GM23338 (cell line): Measurements from ENCODE around the gene PPP1R9B. TPM values are rescaled to one million over a fixed set of nuclear protein-coding genes. Genes with fewer than 3 reads are reported as not detected.

ENCODE experiments used
- ATAC-seq: fragments of 200-7000 bp; cut with Tn5 transposase; 3 replicates; pipeline ENCODE4 v1.9.1; 2020
- DNase-seq: peaks from one replicate; pipeline ENCODE4 v3.0.0-alpha.2; 2015; ENCODE audit warnings: low spot score
- H2AFZ ChIP-seq: fragments of 200-600 bp; sonication (generic); 2 replicates; pipeline ENCODE4 v1.8.0; 2016; ENCODE audit warnings: antibody characterized with exemption, mild to moderate bottlenecking, moderate library complexity
- H3F3A ChIP-seq: fragments of 200-600 bp; sonication (generic); replicated peaks from 2 replicates; pipeline ENCODE4 v1.8.0; 2017; ENCODE audit warnings: antibody characterized with exemption, mixed run types, low read depth
- H3K27ac ChIP-seq: fragments of 200-600 bp; sonication (generic); 2 replicates; pipeline ENCODE4 v1.6.1; 2016; ENCODE audit warnings: low read depth
- H3K27me3 ChIP-seq: fragments of 200-600 bp; sonication (generic); 2 replicates; pipeline ENCODE4 v1.8.0; 2016; ENCODE audit warnings: mild to moderate bottlenecking, mixed run types, moderate library complexity; ENCODE audit not compliant: insufficient read depth
- H3K36me3 ChIP-seq: fragments of 200-600 bp; sonication (generic); 2 replicates; pipeline ENCODE4 v1.8.0; 2016; ENCODE audit warnings: mild to moderate bottlenecking; ENCODE audit not compliant: insufficient read depth
- H3K4me1 ChIP-seq: fragments of 200-600 bp; sonication (generic); 2 replicates; pipeline ENCODE4 v1.8.0; 2016; ENCODE audit warnings: mild to moderate bottlenecking, moderate library complexity; ENCODE audit not compliant: insufficient read depth
- H3K4me2 ChIP-seq: fragments of 200-600 bp; sonication (generic); 2 replicates; pipeline ENCODE4 v1.7.1; 2017; ENCODE audit warnings: mixed run types
- H3K4me3 ChIP-seq: fragments of 200-600 bp; sonication (generic); 2 replicates; pipeline ENCODE4 v1.6.1; 2016; ENCODE audit warnings: mixed run types
- H3K79me2 ChIP-seq: fragments of 200-600 bp; sonication (generic); replicated peaks from 2 replicates; pipeline ENCODE4 v1.8.0; 2017; ENCODE audit warnings: mild to moderate bottlenecking; ENCODE audit not compliant: insufficient read depth
- H3K9me2 ChIP-seq: fragments of 200-600 bp; sonication (generic); 2 replicates; pipeline ENCODE4 v1.8.0; 2017; ENCODE audit not compliant: insufficient read depth
- H4K20me1 ChIP-seq: fragments of 200-600 bp; sonication (generic); replicated peaks from 2 replicates; pipeline ENCODE4 v1.8.0; 2017; ENCODE audit warnings: mild to moderate bottlenecking; ENCODE audit not compliant: insufficient read depth
- H3K27ac Mint-ChIP-seq: 2 replicates; pipeline ENCODE4 v1.8.0; 2020; ENCODE audit warnings: inconsistent platforms, mild to moderate bottlenecking, moderate library complexity, mixed read lengths
- H3K27me3 Mint-ChIP-seq: 3 replicates; pipeline ENCODE4 v1.8.0; 2022; ENCODE audit warnings: low read depth, mild to moderate bottlenecking, moderate library complexity, mixed read lengths, inconsistent platforms; ENCODE audit not compliant: insufficient read depth, poor library complexity
- H3K36me3 Mint-ChIP-seq: 3 replicates; pipeline ENCODE4 v1.8.0; 2021; ENCODE audit warnings: low read depth, mild to moderate bottlenecking, inconsistent platforms, moderate library complexity, mixed read lengths
- H3K4me1 Mint-ChIP-seq: 3 replicates; pipeline ENCODE4 v1.8.0; 2020; ENCODE audit warnings: mild to moderate bottlenecking, inconsistent platforms, mixed read lengths
- H3K4me3 Mint-ChIP-seq: 3 replicates; pipeline ENCODE4 v1.8.0; 2021; ENCODE audit warnings: moderate library complexity, mild to moderate bottlenecking, inconsistent platforms, mixed read lengths
- H3K9me3 Mint-ChIP-seq: 3 replicates; pipeline ENCODE4 v1.8.0; 2020; ENCODE audit warnings: moderate library complexity, mild to moderate bottlenecking, inconsistent platforms, mixed read lengths
- EZH2phosphoT487 ChIP-seq: fragments of 200-600 bp; sonication (generic); IDR thresholded peaks from one replicate; pipeline ENCODE4 v1.8.1; 2018; ENCODE audit warnings: antibody characterized with exemption; ENCODE audit not compliant: unreplicated experiment
- JUNB ChIP-seq: IDR thresholded peaks from one replicate; pipeline ENCODE4 v1.6.1; 2016; ENCODE audit warnings: antibody characterized with exemption; ENCODE audit not compliant: unreplicated experiment
- NANOG ChIP-seq: IDR thresholded peaks from 2 replicates; pipeline ENCODE4 v1.6.1; 2016; ENCODE audit warnings: antibody characterized with exemption, borderline replicate concordance
- POLR2AphosphoS5 ChIP-seq: IDR thresholded peaks from 2 replicates; pipeline ENCODE4 v1.6.1; 2016; ENCODE audit warnings: antibody characterized with exemption, low read depth
- STAT1 ChIP-seq: IDR thresholded peaks from one replicate; pipeline ENCODE4 v1.6.1; 2016; ENCODE audit warnings: antibody characterized with exemption; ENCODE audit not compliant: unreplicated experiment
- ZNF114 ChIP-seq: fragments of 250-450 bp; sonication (Bioruptor Pico); IDR thresholded peaks from 2 replicates; pipeline ENCODE4 v1.5.0; 2020; ENCODE audit warnings: mild to moderate bottlenecking, moderate library complexity
- polyA plus RNA-seq: library from polyadenylated mRNA; unstranded; fragments of >200 nt; fragmentation: Nextera tagmentation; extraction: Ambion mirVana; gene quantifications from 2 replicates; pipeline ENCODE4 v1.2.1, GENCODE V29; 2016
- total RNA-seq: library from RNA; depleted of rRNA; stranded (reverse); fragments of >200 nt; shearing (Covaris generic); gene quantifications from 2 replicates; pipeline ENCODE4 v1.2.3, GENCODE V29; 2014
- TF ChIP-seq, protein P1 (sequence below): fragments of 250-450 bp; sonication (Bioruptor Pico); IDR thresholded peaks from 2 replicates; pipeline ENCODE4 v1.5.0; 2020; ENCODE audit warnings: mild to moderate bottlenecking, moderate library complexity
- TF ChIP-seq, protein P2 (sequence below): IDR thresholded peaks from one replicate; pipeline ENCODE4 v1.6.1; 2018; ENCODE audit warnings: antibody characterized with exemption; ENCODE audit not compliant: unreplicated experiment
- TF ChIP-seq, protein P3 (sequence below), 2 experiments: fragments of 200-600 bp in 1 of 2; sonication (generic) in 1 of 2; conservative IDR thresholded peaks; 2 replicates each; pipeline versions ENCODE4 v1.5.1 to v1.6.1; 2016 to 2017; ENCODE audit warnings: antibody characterized with exemption in 2 of 2, low read depth in 2 of 2, mild to moderate bottlenecking in 2 of 2, moderate library complexity in 1 of 2
- TF ChIP-seq, protein P4 (sequence below): IDR thresholded peaks from 2 replicates; pipeline ENCODE4 v1.6.1; 2016; ENCODE audit warnings: antibody characterized with exemption

The PPP1R9B gene
- total and polyA plus RNA-seq, 2 experiments from 2014 or later: 2.1 to 10.5 TPM

DNA sequence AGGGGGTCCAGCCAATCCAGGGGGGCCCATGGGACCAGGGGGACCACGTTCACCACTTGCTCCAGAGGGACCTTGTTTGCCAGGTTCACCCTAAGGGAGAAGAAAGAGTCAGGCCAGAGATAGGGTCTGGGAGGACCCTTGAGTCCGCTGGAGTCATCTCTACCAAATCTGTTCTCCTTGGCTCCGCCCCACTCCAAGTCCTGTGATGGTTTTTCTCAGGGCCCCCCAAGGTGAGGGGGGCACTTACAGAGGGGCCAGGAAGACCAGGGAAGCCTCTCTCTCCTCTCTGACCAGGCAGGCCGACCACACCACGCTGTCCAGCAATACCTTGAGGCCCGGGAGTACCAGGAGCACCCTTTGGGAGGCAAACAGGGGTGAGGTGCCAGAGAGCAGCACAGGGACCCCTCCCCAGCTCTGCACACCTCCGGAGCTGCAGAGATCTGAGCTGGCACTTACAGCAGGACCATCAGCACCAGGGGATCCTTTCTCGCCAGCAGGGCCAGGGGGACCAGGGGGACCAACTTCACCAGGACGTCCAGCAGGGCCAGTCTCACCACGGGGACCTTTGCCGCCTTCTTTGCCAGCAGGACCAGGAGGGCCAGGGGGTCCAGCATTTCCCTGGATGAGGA is 38.6 kb upstream of the PPP1R9B start (continued):
- TF ChIP-seq, protein P1, sequence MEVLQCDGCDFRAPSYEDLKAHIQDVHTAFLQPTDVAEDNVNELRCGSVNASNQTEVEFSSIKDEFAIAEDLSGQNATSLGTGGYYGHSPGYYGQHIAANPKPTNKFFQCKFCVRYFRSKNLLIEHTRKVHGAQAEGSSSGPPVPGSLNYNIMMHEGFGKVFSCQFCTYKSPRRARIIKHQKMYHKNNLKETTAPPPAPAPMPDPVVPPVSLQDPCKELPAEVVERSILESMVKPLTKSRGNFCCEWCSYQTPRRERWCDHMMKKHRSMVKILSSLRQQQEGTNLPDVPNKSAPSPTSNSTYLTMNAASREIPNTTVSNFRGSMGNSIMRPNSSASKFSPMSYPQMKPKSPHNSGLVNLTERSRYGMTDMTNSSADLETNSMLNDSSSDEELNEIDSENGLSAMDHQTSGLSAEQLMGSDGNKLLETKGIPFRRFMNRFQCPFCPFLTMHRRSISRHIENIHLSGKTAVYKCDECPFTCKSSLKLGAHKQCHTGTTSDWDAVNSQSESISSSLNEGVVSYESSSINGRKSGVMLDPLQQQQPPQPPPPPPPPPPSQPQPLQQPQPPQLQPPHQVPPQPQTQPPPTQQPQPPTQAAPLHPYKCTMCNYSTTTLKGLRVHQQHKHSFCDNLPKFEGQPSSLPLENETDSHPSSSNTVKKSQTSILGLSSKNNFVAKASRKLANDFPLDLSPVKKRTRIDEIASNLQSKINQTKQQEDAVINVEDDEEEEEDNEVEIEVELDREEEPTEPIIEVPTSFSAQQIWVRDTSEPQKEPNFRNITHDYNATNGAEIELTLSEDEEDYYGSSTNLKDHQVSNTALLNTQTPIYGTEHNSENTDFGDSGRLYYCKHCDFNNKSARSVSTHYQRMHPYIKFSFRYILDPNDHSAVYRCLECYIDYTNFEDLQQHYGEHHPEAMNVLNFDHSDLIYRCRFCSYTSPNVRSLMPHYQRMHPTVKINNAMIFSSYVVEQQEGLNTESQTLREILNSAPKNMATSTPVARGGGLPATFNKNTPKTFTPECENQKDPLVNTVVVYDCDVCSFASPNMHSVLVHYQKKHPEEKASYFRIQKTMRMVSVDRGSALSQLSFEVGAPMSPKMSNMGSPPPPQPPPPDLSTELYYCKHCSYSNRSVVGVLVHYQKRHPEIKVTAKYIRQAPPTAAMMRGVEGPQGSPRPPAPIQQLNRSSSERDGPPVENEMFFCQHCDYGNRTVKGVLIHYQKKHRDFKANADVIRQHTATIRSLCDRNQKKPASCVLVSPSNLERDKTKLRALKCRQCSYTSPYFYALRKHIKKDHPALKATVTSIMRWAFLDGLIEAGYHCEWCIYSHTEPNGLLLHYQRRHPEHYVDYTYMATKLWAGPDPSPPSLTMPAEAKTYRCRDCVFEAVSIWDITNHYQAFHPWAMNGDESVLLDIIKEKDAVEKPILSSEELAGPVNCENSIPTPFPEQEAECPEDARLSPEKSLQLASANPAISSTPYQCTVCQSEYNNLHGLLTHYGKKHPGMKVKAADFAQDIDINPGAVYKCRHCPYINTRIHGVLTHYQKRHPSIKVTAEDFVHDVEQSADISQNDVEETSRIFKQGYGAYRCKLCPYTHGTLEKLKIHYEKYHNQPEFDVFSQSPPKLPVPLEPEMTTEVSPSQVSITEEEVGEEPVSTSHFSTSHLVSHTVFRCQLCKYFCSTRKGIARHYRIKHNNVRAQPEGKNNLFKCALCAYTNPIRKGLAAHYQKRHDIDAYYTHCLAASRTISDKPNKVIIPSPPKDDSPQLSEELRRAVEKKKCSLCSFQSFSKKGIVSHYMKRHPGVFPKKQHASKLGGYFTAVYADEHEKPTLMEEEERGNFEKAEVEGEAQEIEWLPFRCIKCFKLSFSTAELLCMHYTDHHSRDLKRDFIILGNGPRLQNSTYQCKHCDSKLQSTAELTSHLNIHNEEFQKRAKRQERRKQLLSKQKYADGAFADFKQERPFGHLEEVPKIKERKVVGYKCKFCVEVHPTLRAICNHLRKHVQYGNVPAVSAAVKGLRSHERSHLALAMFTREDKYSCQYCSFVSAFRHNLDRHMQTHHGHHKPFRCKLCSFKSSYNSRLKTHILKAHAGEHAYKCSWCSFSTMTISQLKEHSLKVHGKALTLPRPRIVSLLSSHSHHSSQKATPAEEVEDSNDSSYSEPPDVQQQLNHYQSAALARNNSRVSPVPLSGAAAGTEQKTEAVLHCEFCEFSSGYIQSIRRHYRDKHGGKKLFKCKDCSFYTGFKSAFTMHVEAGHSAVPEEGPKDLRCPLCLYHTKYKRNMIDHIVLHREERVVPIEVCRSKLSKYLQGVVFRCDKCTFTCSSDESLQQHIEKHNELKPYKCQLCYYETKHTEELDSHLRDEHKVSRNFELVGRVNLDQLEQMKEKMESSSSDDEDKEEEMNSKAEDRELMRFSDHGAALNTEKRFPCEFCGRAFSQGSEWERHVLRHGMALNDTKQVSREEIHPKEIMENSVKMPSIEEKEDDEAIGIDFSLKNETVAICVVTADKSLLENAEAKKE (CRISPR knock-in tag): no peak
- TF ChIP-seq JUNB: no peak
- no peak for TF ChIP-seq NANOG
- no peak for TF ChIP-seq STAT1

DNA sequence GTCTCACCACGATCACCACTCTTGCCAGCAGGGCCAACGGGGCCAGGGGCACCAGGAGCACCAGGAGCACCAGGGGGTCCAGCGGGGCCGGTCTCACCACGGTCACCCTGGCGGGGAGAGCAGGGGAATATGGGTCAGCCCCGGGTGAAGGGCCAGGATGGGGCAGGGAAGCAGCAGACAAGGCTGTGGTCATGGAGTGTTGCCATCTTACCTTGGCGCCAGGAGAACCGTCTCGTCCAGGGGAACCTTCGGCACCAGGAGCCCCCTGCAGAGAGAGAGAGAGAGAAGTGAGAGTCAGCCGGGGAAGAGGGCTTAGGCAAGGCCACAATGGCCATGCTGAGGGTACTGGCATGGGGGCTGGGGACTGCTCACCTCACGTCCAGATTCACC is 38.0 kb upstream of the PPP1R9B start:
- H3K79me2 ChIP-seq: no peaks in the 10 kb centered on the region
- no peaks in the 10 kb centered on the region for H3K36me3 ChIP-seq
- H3K4me3 ChIP-seq: no peak overlapping the region
- H3K27ac Mint-ChIP-seq: no peak overlapping the region
- H3K4me1 Mint-ChIP-seq: peaks cover 17% of the 10 kb centered on the region
- peaks cover 15% of the 10 kb centered on the region for H3K4me1 ChIP-seq
- no peaks in the 10 kb centered on the region for H3F3A ChIP-seq
- DNase-seq (no peak), ATAC-seq (no peak)
- H3K9me2 ChIP-seq: no peaks in the 10 kb centered on the region
- H3K4me2 ChIP-seq: no peak overlapping the region
- no peak overlapping the region for H3K4me3 Mint-ChIP-seq
- no peak overlapping the region for H2AFZ ChIP-seq
- H3K36me3 Mint-ChIP-seq: peaks cover 26% of the 10 kb centered on the region
- H4K20me1 ChIP-seq: no peaks in the 10 kb centered on the region
- no peak overlapping the region for H3K27ac ChIP-seq
- no peaks in the 10 kb centered on the region for H3K27me3 ChIP-seq
- peaks cover 11% of the 10 kb centered on the region for H3K27me3 Mint-ChIP-seq
- no peaks in the 10 kb centered on the region for H3K9me3 Mint-ChIP-seq
- TF ChIP-seq, protein P2, sequence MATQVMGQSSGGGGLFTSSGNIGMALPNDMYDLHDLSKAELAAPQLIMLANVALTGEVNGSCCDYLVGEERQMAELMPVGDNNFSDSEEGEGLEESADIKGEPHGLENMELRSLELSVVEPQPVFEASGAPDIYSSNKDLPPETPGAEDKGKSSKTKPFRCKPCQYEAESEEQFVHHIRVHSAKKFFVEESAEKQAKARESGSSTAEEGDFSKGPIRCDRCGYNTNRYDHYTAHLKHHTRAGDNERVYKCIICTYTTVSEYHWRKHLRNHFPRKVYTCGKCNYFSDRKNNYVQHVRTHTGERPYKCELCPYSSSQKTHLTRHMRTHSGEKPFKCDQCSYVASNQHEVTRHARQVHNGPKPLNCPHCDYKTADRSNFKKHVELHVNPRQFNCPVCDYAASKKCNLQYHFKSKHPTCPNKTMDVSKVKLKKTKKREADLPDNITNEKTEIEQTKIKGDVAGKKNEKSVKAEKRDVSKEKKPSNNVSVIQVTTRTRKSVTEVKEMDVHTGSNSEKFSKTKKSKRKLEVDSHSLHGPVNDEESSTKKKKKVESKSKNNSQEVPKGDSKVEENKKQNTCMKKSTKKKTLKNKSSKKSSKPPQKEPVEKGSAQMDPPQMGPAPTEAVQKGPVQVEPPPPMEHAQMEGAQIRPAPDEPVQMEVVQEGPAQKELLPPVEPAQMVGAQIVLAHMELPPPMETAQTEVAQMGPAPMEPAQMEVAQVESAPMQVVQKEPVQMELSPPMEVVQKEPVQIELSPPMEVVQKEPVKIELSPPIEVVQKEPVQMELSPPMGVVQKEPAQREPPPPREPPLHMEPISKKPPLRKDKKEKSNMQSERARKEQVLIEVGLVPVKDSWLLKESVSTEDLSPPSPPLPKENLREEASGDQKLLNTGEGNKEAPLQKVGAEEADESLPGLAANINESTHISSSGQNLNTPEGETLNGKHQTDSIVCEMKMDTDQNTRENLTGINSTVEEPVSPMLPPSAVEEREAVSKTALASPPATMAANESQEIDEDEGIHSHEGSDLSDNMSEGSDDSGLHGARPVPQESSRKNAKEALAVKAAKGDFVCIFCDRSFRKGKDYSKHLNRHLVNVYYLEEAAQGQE: no peak
- TF ChIP-seq NANOG (no peak), JUNB (no peak), STAT1 (no peak), EZH2phosphoT487 (no peak), ZNF114 (no peak), POLR2AphosphoS5 (no peak)
- TF ChIP-seq, protein P3, sequence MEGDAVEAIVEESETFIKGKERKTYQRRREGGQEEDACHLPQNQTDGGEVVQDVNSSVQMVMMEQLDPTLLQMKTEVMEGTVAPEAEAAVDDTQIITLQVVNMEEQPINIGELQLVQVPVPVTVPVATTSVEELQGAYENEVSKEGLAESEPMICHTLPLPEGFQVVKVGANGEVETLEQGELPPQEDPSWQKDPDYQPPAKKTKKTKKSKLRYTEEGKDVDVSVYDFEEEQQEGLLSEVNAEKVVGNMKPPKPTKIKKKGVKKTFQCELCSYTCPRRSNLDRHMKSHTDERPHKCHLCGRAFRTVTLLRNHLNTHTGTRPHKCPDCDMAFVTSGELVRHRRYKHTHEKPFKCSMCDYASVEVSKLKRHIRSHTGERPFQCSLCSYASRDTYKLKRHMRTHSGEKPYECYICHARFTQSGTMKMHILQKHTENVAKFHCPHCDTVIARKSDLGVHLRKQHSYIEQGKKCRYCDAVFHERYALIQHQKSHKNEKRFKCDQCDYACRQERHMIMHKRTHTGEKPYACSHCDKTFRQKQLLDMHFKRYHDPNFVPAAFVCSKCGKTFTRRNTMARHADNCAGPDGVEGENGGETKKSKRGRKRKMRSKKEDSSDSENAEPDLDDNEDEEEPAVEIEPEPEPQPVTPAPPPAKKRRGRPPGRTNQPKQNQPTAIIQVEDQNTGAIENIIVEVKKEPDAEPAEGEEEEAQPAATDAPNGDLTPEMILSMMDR (conservative IDR thresholded peaks at IDR 0.05; ENCODE audit: low read depth in 2 of 2): no peak
- TF ChIP-seq, protein P4, sequence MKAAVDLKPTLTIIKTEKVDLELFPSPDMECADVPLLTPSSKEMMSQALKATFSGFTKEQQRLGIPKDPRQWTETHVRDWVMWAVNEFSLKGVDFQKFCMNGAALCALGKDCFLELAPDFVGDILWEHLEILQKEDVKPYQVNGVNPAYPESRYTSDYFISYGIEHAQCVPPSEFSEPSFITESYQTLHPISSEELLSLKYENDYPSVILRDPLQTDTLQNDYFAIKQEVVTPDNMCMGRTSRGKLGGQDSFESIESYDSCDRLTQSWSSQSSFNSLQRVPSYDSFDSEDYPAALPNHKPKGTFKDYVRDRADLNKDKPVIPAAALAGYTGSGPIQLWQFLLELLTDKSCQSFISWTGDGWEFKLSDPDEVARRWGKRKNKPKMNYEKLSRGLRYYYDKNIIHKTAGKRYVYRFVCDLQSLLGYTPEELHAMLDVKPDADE: no peak
